DLD1 (cell line): ENCODE results near the gene ENHO.
"Not testable (repeated sequence)": the region's sequence is repeated elsewhere in the genome, so short reads cannot be mapped to it uniquely, and the experiment has no call there.

ENCODE experiments used
- in situ Hi-C: cut with HindIII; loops from 2 replicates; pipeline ENCODE4 v1.10.0; 2017; ENCODE audit warnings: low sequenced_read_pairs

ENHO gene

DNA sequence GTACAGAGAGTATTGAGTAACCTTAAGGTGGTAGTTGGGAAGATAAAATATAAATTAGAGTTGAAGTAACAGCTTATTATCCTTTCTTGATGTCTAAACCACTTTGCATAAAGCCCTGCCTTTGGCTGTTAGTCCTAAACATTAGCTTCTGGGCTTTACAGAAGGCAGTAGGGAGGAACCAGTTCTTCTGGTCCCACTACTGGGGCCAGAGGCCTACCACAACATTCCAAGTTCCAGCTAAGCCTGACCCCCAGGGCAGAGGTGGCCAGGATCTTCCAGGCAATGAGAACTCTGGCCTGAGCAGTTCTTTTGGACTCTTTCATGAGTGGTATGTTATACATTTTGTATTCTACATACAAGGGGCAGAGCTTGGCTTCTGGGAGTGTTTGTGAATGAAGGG is 38.1 kb downstream of the ENHO start:
- in situ Hi-C loops = no loop called here

DNA sequence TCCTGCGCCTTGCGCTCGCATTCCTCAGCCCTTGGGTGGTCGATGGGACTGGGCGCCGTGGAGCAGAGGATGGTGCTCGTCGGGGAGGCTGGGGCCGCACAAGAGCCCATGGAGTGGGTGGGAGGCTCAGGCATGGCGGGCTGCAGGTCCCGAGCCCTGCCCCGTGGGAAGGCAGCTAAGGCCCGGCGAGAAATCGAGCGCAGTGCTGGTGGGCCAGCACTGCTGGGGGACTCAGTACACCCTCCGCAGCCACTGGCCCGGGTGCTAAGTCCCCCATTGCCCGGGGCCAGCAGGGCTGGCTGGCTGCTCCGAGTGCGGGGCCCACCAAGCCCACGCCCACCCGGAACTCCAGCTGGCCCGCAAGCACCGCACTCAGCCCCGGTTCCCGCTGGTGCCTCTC is 40.0 kb downstream of the ENHO start:
- in situ Hi-C loops = not testable (repeated sequence)

DNA sequence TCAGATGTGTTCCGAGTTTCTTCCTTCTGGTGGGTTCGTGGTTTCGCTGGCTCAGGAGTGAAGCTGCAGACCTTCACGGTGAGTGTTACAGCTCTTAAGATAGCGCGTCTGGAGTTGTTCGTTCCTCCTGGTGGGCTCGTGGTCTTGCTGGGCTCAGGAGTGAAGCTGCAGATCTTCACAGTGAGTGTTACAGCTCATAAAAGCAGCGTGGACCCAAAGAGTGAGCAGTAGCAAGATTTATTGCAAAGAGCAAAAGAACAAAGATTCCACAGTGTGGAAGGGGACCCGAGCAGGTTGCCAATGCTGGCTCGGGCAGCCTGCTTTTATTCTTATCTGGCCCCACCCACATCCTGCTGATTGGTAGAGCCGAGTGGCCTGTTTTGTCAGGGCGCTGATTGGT is 41.2 kb downstream of the ENHO start:
- in situ Hi-C loops = not testable (repeated sequence)

DNA sequence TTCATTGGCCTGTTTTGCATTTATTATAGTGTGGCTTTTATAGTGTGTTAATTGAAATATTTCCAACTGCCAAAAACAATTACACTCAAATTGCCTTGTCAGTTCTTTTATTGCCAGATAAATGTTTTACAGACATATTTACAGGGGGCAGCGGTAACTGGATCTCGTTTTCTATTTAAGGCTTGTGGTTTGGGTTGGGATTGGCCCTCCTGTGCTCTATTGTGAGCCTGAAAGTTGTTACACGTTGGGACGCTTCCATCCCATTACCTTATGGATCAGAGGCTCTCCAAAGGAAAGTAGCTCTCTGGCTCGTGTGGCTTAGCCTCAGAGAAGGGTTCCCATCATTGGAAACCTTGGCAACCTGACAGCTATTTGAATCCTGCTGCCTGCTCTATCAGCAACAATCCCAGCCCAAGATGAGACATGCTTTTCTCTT is 43.3 kb downstream of the ENHO start:
- in situ Hi-C loops = no loop called here

DNA sequence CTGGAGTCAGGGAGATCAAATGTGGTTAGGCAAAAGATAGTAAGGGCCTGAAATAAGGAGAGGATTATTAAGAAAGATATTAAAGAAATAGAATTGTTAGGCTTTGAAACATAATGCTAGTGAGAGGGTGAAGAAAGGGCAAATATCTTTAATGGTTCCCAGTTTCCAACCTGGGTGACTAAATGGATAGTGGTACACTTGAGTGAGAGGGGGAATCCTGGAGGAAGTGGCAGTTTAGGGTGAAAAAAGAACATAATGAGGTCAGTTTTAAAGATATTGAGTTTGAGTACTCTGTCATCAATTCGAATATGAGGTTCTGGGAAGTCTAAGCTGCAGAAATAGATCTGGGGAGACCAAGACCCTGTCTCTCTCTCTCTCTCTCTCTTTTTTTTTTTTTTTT is 45.2 kb downstream of the ENHO start:
- in situ Hi-C loops = no loop called here

GRCh38 chr9:34475097-34475496 is 47.7 kb downstream of the ENHO start:
- in situ Hi-C loops = no loop called here
